Stimulated activated CD4-positive, alpha-beta T cell treated with anti-CD3 and anti-CD28 coated beads, Interleukin-4, amount 100 ng/mL, for 48 hours (primary cell): ENCODE data around the gene NUDT8.
"Not testable (repeated sequence)": the region's sequence is repeated elsewhere in the genome, so short reads cannot be mapped to it uniquely, and the experiment has no call there.

Experiments used
- DNase-seq, 2 donors: peaks; one replicate each; pipeline ENCODE4 v3.0.0-alpha.2; 2020; ENCODE audit warnings: low read depth in 2 of 2

NUDT8 gene

GRCh38 chr11:67593565-67593905 lies 36.2 kb downstream of the NUDT8 start:
- no peak for DNase-seq

DNA sequence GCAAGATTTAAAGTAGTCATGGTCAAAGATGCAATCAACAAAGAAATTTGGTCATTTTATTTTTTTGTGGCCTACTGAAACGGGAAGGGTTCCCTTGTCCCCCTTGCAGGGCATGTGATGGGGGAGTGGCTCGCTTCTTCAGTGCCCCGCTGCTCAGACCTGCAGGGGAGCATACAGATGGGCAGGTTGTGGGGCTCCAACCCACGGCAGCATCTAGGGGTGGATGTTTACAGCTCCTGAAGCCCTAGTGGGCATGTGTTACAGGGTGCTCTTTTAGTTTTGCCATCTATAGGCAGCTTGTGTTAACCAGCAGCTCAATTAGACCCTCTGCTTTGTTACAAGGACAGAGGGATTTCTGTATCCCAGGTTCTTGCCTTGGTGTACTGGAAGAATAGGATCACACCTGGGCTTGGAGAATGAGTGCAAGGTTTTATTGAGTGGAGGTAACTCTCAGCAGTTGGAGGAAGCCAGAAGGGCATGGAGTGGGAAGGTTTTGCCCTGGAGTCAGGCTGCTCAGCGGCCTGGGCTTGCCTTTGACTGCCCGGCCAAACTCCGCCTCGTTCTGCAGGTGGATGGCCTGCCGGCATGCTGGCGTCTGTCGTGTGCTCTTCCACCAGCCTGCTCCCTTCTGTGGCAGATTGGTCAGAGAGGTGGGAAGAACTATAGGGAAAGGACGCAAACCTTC lies 36.7 kb downstream of the NUDT8 start:
- DNase-seq, result no peak

DNA sequence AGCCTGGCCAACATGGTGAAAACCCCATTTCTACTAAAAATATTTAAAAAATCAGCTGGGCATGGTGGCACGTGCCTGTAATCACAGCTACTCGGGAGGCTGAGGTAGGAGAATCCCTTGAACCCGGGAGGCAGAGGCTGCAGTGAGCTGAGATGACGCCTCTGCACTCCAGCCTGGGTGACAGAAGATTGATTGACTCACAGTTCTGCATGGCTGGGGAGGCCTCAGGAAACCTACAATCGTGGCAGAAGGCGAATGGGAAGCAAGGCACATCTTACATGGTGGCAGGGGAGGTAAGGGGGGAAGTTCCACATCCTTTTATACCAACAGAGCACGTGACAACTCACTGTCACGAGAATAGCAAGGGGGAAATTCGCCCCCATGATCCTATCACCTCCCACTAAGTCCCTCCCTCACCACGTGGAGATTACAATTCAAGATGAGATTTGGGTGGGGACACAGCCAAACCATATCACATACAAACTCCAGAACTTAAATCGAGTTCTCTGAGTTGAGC lies 40.8 kb downstream of the NUDT8 start:
- not testable (repeated sequence) for DNase-seq

DNA sequence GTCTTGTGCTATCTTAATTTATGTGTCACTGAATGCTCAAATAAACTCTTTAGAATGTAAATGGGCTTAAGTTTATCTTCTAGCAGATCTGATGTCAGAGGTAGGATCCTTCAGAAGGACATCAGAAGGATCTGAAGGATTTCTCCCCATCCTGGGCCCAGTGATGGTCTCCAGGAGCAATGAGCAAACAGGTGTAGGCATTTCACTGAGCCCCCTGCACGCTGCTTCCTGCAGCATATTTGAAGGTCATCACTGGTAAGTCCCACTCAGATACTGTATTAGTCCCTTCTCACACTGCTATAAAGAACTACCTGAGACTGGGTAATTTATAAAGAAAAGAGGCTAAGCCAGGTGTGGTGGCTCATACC lies 41.6 kb downstream of the NUDT8 start:
- no peak for DNase-seq

DNA sequence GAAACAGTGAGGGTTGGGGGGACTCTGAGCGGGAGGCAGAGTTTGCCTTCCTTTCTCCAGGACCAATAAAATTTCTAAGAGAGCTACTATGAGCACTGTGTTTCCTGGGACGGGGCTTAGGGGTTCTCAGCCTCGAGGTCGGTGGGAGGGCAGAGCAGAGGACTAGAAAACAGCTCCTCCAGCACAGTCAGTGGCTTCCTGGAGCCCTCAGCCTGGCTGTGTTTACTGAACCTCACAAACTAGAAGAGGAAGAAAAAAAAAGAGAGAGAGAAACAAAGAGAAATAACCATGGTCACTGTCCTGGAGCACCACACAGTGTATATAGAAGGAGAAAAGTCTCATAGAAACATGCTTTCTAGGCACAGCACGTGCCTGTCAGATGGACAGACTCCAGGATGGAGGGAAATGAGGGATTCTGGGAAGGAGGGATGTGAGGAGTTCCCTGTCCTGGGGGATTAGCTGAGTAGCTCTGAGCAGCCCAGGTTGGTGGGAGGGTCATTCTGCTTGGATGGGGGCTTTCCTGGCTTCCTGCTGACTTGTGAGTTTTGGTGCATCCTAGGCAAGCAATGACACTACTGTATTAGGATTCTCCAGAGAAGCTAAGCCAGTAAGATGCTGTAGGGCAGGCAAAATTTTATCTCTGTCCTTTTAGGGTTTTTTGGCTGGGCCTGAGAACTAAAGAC lies 43.0 kb downstream of the NUDT8 start:
- no peak for DNase-seq

DNA sequence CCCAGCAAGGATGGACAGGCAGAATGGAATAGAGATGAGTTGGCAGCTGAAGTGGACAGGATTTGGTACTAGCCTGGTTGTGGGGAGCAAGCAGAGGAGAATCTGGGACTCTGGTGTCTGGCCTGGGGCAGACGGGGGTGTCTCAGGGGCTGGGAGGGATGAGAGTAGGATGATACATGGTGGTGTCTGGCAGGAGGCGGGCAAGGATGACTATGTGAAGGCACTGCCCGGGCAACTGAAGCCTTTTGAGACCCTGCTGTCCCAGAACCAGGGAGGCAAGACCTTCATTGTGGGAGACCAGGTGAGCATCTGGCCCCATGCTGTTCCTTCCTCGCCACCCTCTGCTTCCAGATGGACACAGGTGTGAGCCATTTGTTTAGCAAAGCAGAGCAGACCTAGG lies 43.8 kb downstream of the NUDT8 start:
- DNase-seq, result no peak

GRCh38 chr11:67584881-67585873 lies 44.6 kb downstream of the NUDT8 start:
- no peak for DNase-seq

DNA sequence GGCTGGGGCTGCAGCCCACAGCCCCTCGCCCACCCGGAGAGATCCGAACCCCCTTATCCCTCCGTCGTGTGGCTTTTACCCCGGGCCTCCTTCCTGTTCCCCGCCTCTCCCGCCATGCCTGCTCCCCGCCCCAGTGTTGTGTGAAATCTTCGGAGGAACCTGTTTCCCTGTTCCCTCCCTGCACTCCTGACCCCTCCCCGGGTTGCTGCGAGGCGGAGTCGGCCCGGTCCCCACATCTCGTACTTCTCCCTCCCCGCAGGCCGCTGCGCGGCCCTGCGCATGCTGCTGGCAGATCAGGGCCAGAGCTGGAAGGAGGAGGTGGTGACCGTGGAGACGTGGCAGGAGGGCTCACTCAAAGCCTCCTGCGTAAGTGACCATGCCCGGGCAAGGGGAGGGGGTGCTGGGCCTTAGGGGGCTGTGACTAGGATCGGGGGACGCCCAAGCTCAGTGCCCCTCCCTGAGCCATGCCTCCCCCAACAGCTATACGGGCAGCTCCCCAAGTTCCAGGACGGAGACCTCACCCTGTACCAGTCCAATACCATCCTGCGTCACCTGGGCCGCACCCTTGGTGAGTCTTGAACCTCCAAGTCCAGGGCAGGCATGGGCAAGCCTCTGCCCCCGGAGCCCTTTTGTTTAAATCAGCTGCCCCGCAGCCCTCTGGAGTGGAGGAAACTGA lies 45.4 kb downstream of the NUDT8 start:
- DNase-seq, result no peak

DNA sequence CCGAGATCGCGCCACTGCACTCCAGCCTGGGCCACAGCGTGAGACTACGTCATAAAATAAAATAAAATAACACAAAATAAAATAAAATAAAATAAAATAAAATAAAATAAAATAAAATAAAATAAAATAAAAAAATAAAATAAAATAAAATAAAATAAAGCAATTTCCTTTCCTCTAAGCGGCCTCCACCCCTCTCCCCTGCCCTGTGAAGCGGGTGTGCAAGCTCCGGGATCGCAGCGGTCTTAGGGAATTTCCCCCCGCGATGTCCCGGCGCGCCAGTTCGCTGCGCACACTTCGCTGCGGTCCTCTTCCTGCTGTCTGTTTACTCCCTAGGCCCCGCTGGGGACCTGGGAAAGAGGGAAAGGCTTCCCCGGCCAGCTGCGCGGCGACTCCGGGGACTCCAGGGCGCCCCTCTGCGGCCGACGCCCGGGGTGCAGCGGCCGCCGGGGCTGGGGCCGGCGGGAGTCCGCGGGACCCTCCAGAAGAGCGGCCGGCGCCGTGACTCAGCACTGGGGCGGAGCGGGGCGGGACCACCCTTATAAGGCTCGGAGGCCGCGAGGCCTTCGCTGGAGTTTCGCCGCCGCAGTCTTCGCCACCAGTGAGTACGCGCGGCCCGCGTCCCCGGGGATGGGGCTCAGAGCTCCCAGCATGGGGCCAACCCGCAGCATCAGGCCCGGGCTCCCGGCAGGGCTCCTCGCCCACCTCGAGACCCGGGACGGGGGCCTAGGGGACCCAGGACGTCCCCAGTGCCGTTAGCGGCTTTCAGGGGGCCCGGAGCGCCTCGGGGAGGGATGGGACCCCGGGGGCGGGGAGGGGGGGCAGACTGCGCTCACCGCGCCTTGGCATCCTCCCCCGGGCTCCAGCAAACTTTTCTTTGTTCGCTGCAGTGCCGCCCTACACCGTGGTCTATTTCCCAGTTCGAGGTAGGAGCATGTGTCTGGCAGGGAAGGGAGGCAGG lies 46.2 kb downstream of the NUDT8 start, which contains the start of gene GSTP1:
GSTP1 (plus strand) TSS at position 566 of the 958 bp plus-strand sequence; CDS start at position 598, 32 bp downstream.
- peak; percentile 72 to 81 for DNase-seq

GRCh38 chr11:67582011-67582410 lies 47.7 kb downstream of the NUDT8 start:
- no peak for DNase-seq

DNA sequence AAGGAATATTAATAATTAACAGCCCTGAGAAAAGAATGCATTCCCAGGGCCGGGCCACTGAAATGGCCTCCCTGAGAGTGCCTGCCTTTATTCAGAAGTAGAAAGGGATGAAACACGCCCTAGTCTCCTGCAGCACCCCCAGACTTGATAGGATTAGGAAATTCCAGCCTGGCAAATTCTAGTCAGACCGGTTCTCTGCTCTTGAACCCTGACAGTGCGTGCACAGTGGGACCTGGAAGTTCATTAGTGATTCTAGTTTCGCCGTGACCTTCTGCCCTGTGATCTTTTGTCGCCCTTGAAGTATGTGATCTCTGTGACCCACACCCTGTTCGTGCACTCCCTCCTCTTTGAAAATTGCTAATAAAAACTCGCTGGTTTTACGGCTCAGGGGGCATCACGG lies 48.3 kb downstream of the NUDT8 start:
- DNase-seq, result no peak

DNA sequence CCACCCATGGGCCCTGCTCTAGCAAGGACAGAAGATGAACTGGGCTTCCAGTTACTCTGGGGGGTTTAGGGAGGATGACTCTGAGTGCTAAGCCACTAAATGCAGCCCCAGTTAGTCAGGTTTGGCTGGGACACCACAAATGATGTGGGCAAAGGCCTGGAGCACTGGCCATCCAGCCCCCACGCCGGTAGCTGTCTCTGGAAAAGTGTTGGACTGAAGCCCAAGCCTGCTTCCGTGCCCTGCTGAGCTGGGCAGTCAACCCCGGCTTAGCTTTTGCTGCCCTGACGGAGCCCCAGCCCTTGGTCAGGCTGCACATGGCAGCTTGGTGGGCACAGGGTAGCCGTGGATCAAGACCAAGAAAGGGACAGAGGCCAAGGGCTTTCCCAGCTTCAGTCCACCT lies 51.8 kb downstream of the NUDT8 start:
- no peak for DNase-seq
